ENCODE measurements around the gene FRMD4B. TPM values are rescaled to one million over a fixed set of nuclear protein-coding genes. Genes with fewer than 3 reads are reported as not detected.

FRMD4B gene
- total RNA-seq, 2 donors from 2014 or later = 57.5 to 86.1 TPM

DNA sequence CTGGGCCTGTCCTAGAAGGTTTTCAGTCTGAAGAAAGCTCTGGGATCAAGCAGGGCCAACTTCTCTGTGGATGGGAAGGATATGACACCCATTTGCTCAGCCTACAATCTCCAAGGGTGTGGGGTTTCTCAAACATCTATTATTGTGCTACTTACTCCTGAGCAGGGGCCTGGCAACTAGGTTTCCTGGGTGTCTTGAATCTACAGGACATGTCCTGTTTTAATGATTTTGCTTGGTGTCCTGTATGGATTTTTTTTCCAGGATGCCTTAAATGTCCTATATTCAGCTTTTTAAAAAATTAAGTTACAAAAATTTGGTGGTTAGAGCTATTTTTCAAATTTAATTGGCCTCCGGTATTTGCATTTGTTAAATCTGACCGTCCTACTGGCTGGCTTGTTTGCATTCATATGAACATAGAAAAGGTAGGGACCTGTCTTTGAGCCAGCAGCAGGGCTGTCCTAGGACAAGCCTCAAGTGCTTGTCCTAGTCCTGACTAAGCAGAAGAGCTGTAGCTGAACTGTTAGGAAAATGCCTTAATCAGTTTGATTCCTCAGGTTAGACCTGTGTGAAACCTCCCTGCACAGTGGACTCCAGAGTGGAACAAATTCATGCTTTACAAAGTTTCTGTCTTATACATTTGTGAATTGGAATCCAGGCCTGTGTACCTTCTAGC lies 223.4 kb downstream of the FRMD4B start:
- H3K4me3 ChIP-seq = no peak overlapping the region
- H3K36me3 ChIP-seq = no peaks in the 10 kb centered on the region
- TF ChIP-seq CTCF (IDR thresholded peaks at IDR 0.05) = no peak
- no peak overlapping the region for H3K27ac ChIP-seq
- ATAC-seq (ENCODE audit: insufficient number of reproducible peaks, low FRiP score, low read depth) (no peak), DNase-seq (ENCODE audit: low spot score) (no peak)
- no peaks in the 10 kb centered on the region for H3K9me3 ChIP-seq
- no peaks in the 10 kb centered on the region for H3K27me3 ChIP-seq (replicated peaks; ENCODE audit: insufficient read depth)
- H3K4me1 ChIP-seq (ENCODE audit: control insufficient read depth in 1 of 2, low read depth in 2 of 2) = no peaks in the 10 kb centered on the region

- no peak for DNase-seq (ENCODE audit: low spot score)
- Histone ChIP-seq H3K4me3 (no peak overlapping the region), H3K36me3 (no peaks in the 10 kb centered on the region), H3K27ac (no peak overlapping the region), H3K4me1 (ENCODE audit: control insufficient read depth in 1 of 2, low read depth in 2 of 2) (no peaks in the 10 kb centered on the region), H3K27me3 (replicated peaks; ENCODE audit: insufficient read depth) (no peaks in the 10 kb centered on the region), H3K9me3 (no peaks in the 10 kb centered on the region)
- TF ChIP-seq CTCF (IDR thresholded peaks at IDR 0.05) = peak; percentile 91
- peak; percentile 30 for ATAC-seq (ENCODE audit: insufficient number of reproducible peaks, low FRiP score, low read depth)
These were observed 224.1 kb downstream of the FRMD4B start for GRCh38 chr3:69161587-69162307.

GRCh38 chr3:69160525-69160924 lies 225.4 kb downstream of the FRMD4B start:
- Histone ChIP-seq H3K36me3 (no peaks in the 10 kb centered on the region), H3K4me1 (ENCODE audit: control insufficient read depth in 1 of 2, low read depth in 2 of 2) (no peaks in the 10 kb centered on the region), H3K27ac (no peak overlapping the region), H3K27me3 (replicated peaks; ENCODE audit: insufficient read depth) (no peaks in the 10 kb centered on the region), H3K9me3 (no peaks in the 10 kb centered on the region), H3K4me3 (no peak overlapping the region)
- DNase-seq (ENCODE audit: low spot score) = no peak
- no peak for ATAC-seq (ENCODE audit: insufficient number of reproducible peaks, low FRiP score, low read depth)
- TF ChIP-seq CTCF (IDR thresholded peaks at IDR 0.05) = no peak

DNA sequence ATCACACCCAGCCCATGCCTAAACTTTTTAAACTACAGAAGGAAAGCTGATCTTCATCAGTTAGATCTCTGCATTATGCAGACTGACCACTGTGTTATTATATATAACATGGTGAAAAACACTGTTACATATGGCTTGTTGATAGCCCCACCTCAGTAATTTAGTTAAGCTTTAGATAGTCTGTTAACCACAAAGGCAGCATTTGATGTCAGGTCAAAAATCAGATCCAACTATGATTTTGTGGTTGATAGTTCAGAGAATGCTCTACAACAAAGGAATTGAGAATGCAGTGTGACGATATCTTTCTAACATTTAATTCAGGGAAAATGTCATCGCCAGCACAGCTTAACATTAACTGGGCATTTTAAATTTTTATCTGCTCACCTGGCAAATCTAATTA lies 225.8 kb downstream of the FRMD4B start:
- Histone ChIP-seq H3K27ac (no peak overlapping the region), H3K4me1 (ENCODE audit: control insufficient read depth in 1 of 2, low read depth in 2 of 2) (no peaks in the 10 kb centered on the region), H3K4me3 (no peak overlapping the region), H3K36me3 (no peaks in the 10 kb centered on the region), H3K9me3 (no peaks in the 10 kb centered on the region), H3K27me3 (replicated peaks; ENCODE audit: insufficient read depth) (no peaks in the 10 kb centered on the region)
- TF ChIP-seq CTCF (IDR thresholded peaks at IDR 0.05) = no peak
- no peak for ATAC-seq (ENCODE audit: insufficient number of reproducible peaks, low FRiP score, low read depth)
- no peak for DNase-seq (ENCODE audit: low spot score)

- H3K27ac ChIP-seq = no peak overlapping the region
- H3K9me3 ChIP-seq = no peaks in the 10 kb centered on the region
- H3K4me3 ChIP-seq = no peak overlapping the region
- no peaks in the 10 kb centered on the region for H3K4me1 ChIP-seq (ENCODE audit: control insufficient read depth in 1 of 2, low read depth in 2 of 2)
- no peaks in the 10 kb centered on the region for H3K27me3 ChIP-seq (replicated peaks; ENCODE audit: insufficient read depth)
- no peaks in the 10 kb centered on the region for H3K36me3 ChIP-seq
- ATAC-seq (ENCODE audit: insufficient number of reproducible peaks, low FRiP score, low read depth) = no peak
- no peak for TF ChIP-seq CTCF (IDR thresholded peaks at IDR 0.05)
- no peak for DNase-seq (ENCODE audit: low spot score)
These were observed 236.3 kb downstream of the FRMD4B start for GRCh38 chr3:69149586-69149985.
